HepG2 (cell line): ENCODE measurements around the gene ADH4. TPM values are rescaled to one million over a fixed set of nuclear protein-coding genes. Genes with fewer than 3 reads are reported as not detected.
A peak's percentile ranks its signal among the peaks of the same experiment; 100 is the strongest.

Experiments used
- CEBPZ ChIP-seq: IDR thresholded peaks from 2 replicates; pipeline ENCODE4 v1.6.1; 2012; ENCODE audit warnings: low read length, improper control_type of control experiment
- CREBL2 ChIP-seq: sonication (generic); formaldehyde crosslinking; IDR thresholded peaks from 2 replicates; pipeline ENCODE4 v1.8.1; 2023; ENCODE audit warnings: missing genetic modification reagents, mild to moderate bottlenecking, borderline replicate concordance
- HNRNPH1 ChIP-seq: fragments of 200-400 bp; formaldehyde crosslinking; optimal IDR thresholded peaks from 2 replicates; pipeline ENCODE3; 2017; ENCODE audit warnings: mild to moderate bottlenecking, low read depth, low read length
- ISX ChIP-seq: sonication (generic); formaldehyde crosslinking; conservative IDR thresholded peaks from 2 replicates; pipeline ENCODE4 v1.5.0; 2020; ENCODE audit warnings: missing genetic modification reagents
- MXD4 ChIP-seq: IDR thresholded peaks from 2 replicates; pipeline ENCODE4 v1.6.1; 2016; ENCODE audit warnings: mild to moderate bottlenecking, missing biosample characterization, missing genetic modification reagents
- NFE2L1 ChIP-seq: sonication (generic); formaldehyde crosslinking; IDR thresholded peaks from 2 replicates; pipeline ENCODE4 v1.4.0; 2020; ENCODE audit warnings: missing genetic modification reagents, mild to moderate bottlenecking, borderline replicate concordance
- NR1H2 ChIP-seq: sonication (generic); formaldehyde crosslinking; IDR thresholded peaks from 2 replicates; pipeline ENCODE4 v1.8.1; 2022; ENCODE audit warnings: low read depth, missing genetic modification reagents, borderline replicate concordance
- RBAK ChIP-seq: sonication (generic); formaldehyde crosslinking; IDR thresholded peaks from 2 replicates; pipeline ENCODE4 v1.5.1; 2020; ENCODE audit warnings: mild to moderate bottlenecking, missing genetic modification reagents
- TBL1XR1 ChIP-seq: fragments of 150-350 bp; IDR thresholded peaks from 2 replicates; pipeline ENCODE4 v1.6.1; 2014; ENCODE audit warnings: borderline replicate concordance, low read length; ENCODE audit not compliant: partially characterized antibody
- TEAD3 ChIP-seq: optimal IDR thresholded peaks from 2 replicates; pipeline ENCODE3; 2016; ENCODE audit warnings: borderline replicate concordance
- U2AF1 ChIP-seq: fragments of 200-400 bp; formaldehyde crosslinking; optimal IDR thresholded peaks from 2 replicates; pipeline ENCODE3; 2017; ENCODE audit warnings: mild to moderate bottlenecking, low read depth, low read length
- ZFP36 ChIP-seq: fragments of 150-350 bp; IDR thresholded peaks from 2 replicates; pipeline ENCODE4 v1.6.1; 2018; ENCODE audit warnings: borderline replicate concordance, low read length, low read depth; ENCODE audit not compliant: partially characterized antibody
- ZNF281 ChIP-seq: sonication (generic); formaldehyde crosslinking; IDR thresholded peaks from 2 replicates; pipeline ENCODE4 v1.4.0; 2020; ENCODE audit warnings: missing genetic modification reagents, borderline replicate concordance
- ZNF382 ChIP-seq: sonication (generic); formaldehyde crosslinking; IDR thresholded peaks from 2 replicates; pipeline ENCODE4 v1.5.0; 2020; ENCODE audit warnings: missing genetic modification reagents, mild to moderate bottlenecking, borderline replicate concordance
- ZNF562 ChIP-seq: sonication (generic); formaldehyde crosslinking; IDR thresholded peaks from 2 replicates; pipeline ENCODE4 v1.8.0; 2022; ENCODE audit warnings: missing genetic modification reagents, borderline replicate concordance
- ZNF672 ChIP-seq: sonication (generic); formaldehyde crosslinking; IDR thresholded peaks from 2 replicates; pipeline ENCODE4 v1.8.1; 2022; ENCODE audit warnings: missing genetic modification reagents
- polyA plus RNA-seq, 8 experiments: library from polyadenylated mRNA; depleted of rRNA in 3 of 8; stranded (reverse) in 7 of 8; unstranded in 1 of 8; fragments of >200 nt; fragmentation: Illumina TruSeq in 4 of 8; extraction: Trizol in 4 of 8; gene quantifications; 2 replicates each; pipeline versions ENCODE4 v1.2.1 to v1.2.3, GENCODE V29; 2011 to 2016; ENCODE audit warnings: low read depth in 4 of 8, missing spikeins in 1 of 8, mixed read lengths in 1 of 8; ENCODE audit not compliant: insufficient read depth in 1 of 8
- total RNA-seq, 5 experiments: library from RNA; depleted of rRNA; stranded (reverse); fragments of >200 nt; fragmentation: Illumina TruSeq; extraction: Trizol; gene quantifications; 2 replicates each; pipeline ENCODE4 v1.2.3, GENCODE V29; 2016; ENCODE audit warnings: low read depth in 1 of 5
- TF ChIP-seq, protein P1 (sequence below): sonication (generic); formaldehyde crosslinking; IDR thresholded peaks from 2 replicates; pipeline ENCODE4 v1.4.0; 2020; ENCODE audit warnings: mild to moderate bottlenecking, low read depth, missing genetic modification reagents
- TF ChIP-seq, protein P2 (sequence below): sonication (generic); formaldehyde crosslinking; IDR thresholded peaks from 2 replicates; pipeline ENCODE4 v1.9.0; 2022; ENCODE audit warnings: missing genetic modification reagents, mild to moderate bottlenecking, borderline replicate concordance

Gene ADH4
- total and polyA plus RNA-seq, 2 of the 13 experiments (the other 11 are each of a cell fraction or from before 2014, with no cell fraction given): 24.3 to 31.1 TPM

GRCh38 chr4:99088481-99089365, 55.4 kb downstream of the ADH4 start, which contains the start of gene ADH5 (continued):
- no peak for TF ChIP-seq CEBPZ
- no peak for TF ChIP-seq ZFP36
- TF ChIP-seq ZNF672 (CRISPR knock-in tag): no peak
- no peak for TF ChIP-seq ZNF382 (CRISPR knock-in tag)
- no peak for TF ChIP-seq NR1H2 (CRISPR knock-in tag)
- no peak for TF ChIP-seq ZNF562 (CRISPR knock-in tag)
- TF ChIP-seq, protein P1, sequence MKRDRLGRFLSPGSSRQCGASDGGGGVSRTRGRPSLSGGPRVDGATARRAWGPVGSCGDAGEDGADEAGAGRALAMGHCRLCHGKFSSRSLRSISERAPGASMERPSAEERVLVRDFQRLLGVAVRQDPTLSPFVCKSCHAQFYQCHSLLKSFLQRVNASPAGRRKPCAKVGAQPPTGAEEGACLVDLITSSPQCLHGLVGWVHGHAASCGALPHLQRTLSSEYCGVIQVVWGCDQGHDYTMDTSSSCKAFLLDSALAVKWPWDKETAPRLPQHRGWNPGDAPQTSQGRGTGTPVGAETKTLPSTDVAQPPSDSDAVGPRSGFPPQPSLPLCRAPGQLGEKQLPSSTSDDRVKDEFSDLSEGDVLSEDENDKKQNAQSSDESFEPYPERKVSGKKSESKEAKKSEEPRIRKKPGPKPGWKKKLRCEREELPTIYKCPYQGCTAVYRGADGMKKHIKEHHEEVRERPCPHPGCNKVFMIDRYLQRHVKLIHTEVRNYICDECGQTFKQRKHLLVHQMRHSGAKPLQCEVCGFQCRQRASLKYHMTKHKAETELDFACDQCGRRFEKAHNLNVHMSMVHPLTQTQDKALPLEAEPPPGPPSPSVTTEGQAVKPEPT: peak; percentile 65
- peak; percentile 76 for TF ChIP-seq ZNF281
- TF ChIP-seq HNRNPH1: no peak
- TF ChIP-seq CREBL2 (CRISPR knock-in tag): 0 out of 2 replicates have a peak, but pooled peaks have one; percentile 33
- TF ChIP-seq ISX (CRISPR knock-in tag): no peak; the same call in 1 of the 2 replicates
- no peak for TF ChIP-seq NFE2L1 (CRISPR knock-in tag)
- peak; percentile 72; the same call in 1 of the 2 replicates for TF ChIP-seq MXD4 (CRISPR knock-in tag)
- TF ChIP-seq TEAD3 (CRISPR knock-in tag): peak; percentile 84
- no peak for TF ChIP-seq TBL1XR1
- TF ChIP-seq, protein P2, sequence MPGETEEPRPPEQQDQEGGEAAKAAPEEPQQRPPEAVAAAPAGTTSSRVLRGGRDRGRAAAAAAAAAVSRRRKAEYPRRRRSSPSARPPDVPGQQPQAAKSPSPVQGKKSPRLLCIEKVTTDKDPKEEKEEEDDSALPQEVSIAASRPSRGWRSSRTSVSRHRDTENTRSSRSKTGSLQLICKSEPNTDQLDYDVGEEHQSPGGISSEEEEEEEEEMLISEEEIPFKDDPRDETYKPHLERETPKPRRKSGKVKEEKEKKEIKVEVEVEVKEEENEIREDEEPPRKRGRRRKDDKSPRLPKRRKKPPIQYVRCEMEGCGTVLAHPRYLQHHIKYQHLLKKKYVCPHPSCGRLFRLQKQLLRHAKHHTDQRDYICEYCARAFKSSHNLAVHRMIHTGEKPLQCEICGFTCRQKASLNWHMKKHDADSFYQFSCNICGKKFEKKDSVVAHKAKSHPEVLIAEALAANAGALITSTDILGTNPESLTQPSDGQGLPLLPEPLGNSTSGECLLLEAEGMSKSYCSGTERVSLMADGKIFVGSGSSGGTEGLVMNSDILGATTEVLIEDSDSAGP: peak; percentile 39
- no peak for TF ChIP-seq U2AF1
- TF ChIP-seq RBAK (CRISPR knock-in tag): no peak
